RWPE1 (cell line): ENCODE data around the gene SRPK3.
A peak's percentile ranks its signal among the peaks of the same experiment; 100 is the strongest.

Source experiments
- CTCF ChIA-PET: fragments of 350-600 bp; sonication (Branson Sonifier 250); formaldehyde crosslinking; extraction: SDS; loops from one replicate; lab custom pipeline; 2021; lab: Yijun Ruan, JAX
- POLR2A ChIA-PET: fragments of 400-600 bp; formaldehyde crosslinking; extraction: SDS; loops from one replicate; lab custom pipeline; 2020; ENCODE audit warnings: antibody characterized with exemption; ENCODE audit not compliant: low non-redundant PET; lab: Yijun Ruan, JAX
- DNase-seq: peaks from one replicate; pipeline ENCODE4 v3.0.0; 2012; ENCODE audit warnings: low spot score
- H3K27ac ChIP-seq: fragments of 450-650 bp; 2 replicates; pipeline ENCODE4 v1.5.1; 2017
- TF ChIP-seq, protein P1 (sequence below): fragments of 450-650 bp; conservative IDR thresholded peaks from 2 replicates; pipeline ENCODE4 v1.5.1; 2017; ENCODE audit warnings: low read depth, mild to moderate bottlenecking

The SRPK3 gene

DNA sequence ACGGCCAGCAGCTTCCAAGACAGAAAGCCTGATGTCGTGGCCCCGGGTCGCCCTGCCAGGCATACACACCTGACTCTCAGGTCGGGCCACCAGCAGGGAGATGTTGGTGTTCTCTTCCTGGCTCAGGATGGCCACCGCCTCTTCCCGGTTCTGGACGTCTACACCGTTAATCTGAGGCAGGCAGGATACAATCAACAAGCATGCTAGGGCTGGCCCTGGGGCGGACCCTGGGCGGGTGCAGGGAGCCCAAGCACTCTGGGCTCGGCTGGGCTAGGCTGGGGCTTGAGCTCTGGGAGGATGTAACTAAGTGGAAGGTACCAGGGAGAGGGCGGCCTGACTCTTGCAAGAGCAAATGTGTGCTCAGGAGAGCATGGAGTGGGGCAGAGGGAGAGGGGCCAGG, 24.6 kb downstream of the SRPK3 start:
- peak overlapping the region; percentile 58 for H3K27ac ChIP-seq
- no peak for DNase-seq
- TF ChIP-seq, protein P1, sequence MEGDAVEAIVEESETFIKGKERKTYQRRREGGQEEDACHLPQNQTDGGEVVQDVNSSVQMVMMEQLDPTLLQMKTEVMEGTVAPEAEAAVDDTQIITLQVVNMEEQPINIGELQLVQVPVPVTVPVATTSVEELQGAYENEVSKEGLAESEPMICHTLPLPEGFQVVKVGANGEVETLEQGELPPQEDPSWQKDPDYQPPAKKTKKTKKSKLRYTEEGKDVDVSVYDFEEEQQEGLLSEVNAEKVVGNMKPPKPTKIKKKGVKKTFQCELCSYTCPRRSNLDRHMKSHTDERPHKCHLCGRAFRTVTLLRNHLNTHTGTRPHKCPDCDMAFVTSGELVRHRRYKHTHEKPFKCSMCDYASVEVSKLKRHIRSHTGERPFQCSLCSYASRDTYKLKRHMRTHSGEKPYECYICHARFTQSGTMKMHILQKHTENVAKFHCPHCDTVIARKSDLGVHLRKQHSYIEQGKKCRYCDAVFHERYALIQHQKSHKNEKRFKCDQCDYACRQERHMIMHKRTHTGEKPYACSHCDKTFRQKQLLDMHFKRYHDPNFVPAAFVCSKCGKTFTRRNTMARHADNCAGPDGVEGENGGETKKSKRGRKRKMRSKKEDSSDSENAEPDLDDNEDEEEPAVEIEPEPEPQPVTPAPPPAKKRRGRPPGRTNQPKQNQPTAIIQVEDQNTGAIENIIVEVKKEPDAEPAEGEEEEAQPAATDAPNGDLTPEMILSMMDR = no peak
- ChIA-PET CTCF (no interaction called here), POLR2A (no interaction called here)

DNA sequence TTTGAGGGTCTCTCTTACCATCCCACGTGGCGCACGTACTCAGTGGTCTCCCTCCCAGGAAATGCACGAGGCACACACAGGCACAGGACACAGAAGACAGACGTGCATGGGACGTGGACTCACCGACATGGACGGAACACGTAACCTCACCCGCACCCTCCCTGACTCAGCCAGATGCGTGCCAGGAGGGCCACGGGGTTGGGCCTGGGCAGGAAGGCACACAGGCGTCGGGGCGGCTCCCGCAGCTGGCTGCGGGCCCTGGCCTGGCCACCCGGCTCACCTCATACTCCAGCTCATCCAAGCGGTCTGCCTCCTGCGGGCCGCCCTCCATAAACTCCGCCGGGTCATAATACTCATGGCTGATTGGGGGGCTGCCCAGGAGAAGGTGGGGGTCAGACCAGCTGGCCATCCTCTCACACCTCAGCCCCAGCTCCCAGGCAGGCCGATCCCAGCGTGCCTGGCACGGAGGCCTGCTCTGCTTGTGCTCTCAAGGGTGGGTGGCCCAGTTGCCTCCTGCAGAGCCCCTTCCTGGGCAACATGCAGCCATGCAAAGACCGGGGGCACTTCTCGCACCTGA, 26.2 kb downstream of the SRPK3 start:
- H3K27ac ChIP-seq = peak overlapping the region; percentile 25
- CTCF ChIA-PET = interaction anchor here (1.2 kb wide), 1 partner anchor 77 kb away, joined by 6 read pairs; no protein-coding TSS in a partner anchor
- no peak for DNase-seq
- TF ChIP-seq, protein P1 = no peak
- POLR2A ChIA-PET = no interaction called here

DNA sequence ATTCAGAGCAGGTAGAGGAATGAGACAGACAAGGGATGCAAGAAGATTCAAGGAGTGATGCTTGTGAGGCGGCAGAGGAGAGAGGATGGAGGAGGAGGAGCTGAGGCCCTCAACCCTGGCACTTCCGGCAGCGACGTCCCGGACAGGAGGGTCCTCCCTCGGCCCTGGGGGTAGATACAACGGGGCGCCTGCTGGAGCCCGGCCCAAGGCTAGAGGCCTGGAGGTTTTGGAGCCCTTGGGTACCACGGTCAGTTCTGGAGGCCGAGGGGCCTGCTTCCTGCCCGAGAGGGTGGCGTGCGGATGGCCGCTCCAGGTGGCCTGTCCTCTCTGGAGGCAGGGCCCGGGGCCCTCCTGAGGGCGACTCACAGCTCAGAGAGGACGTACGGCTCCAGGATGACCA, 27.1 kb downstream of the SRPK3 start:
- CTCF ChIA-PET = no interaction called here
- DNase-seq = no peak
- POLR2A ChIA-PET = no interaction called here
- TF ChIP-seq, protein P1 = no peak
- H3K27ac ChIP-seq = no peak overlapping the region

DNA sequence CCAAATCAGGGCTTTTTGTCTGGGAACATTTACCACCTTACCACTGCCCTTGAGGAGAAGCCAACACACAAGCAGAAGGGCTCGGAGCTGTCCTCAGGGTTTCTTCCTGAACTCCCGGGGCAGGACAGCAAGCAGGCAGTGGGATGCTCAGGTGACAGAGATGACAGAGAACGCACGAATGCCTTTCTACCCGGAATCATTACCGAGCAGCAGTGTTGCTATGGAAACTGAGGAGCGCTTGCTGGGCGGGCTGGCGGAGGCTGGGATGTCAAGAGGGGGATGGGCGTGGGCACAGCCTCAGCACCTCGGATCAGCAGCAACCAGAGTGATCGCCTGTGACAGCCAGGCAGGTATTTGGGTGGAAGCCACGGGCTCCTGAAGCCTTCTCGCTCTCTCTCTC, 31.4 kb downstream of the SRPK3 start:
- TF ChIP-seq, protein P1 = no peak
- no peak overlapping the region for H3K27ac ChIP-seq
- POLR2A ChIA-PET = no interaction called here
- CTCF ChIA-PET = no interaction called here
- DNase-seq = no peak

DNA sequence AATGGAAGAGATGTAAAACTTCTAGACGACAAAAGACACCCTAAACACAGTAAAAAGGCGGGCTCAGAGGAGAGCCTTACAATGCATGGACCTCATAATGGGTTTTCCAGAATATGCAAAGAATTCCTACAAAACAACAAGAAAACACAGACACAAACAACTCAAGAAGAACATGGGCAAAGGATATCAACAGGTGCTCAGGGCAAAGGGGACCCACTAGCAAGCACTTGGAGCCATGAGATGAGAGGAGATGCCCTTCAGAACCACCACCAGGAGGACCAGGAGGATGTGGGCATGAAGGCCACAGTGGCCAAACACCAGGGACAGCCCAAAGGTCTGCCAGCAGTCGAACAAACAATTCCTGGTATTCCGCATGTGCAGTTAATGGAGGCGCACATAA, 32.3 kb downstream of the SRPK3 start:
- ChIA-PET CTCF (no interaction called here), POLR2A (no interaction called here)
- DNase-seq = no peak
- H3K27ac ChIP-seq = no peak overlapping the region
- TF ChIP-seq, protein P1 = no peak

DNA sequence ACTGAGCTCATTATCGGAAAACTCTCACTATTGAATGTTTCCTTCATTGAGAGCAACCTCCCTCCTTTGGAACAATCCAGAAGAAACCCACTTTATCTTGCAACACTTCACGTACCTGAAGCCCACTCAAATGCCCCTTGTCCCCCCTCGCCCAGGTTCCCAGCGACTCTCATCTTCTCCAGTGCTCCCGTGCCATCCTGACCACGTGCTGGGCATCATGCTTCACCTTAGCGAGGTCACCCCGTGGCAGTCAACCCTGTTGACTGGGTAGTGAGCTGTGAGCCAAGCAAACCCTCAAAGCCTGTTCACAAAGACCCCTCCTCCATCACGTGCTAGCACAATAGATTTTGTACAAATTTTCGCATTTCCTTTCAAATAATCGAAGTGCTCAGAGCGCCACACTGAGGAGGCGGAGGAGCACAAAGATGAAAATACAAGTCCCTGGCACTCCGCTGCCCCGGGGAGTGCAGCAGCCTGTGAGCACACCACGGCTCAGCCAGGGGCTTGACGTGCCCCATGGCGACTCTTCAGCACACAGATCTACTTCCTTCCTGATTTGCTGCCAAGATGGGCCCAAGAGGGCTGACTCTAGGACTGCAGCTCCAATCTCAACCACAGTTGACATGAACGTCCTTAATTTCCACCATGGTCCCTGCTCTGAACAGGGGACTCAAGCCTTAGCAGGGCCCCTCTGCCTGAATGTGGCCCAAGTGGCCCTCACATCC, 33.9 kb downstream of the SRPK3 start:
- ChIA-PET CTCF (no interaction called here), POLR2A (no interaction called here)
- DNase-seq = no peak
- H3K27ac ChIP-seq = no peak overlapping the region
- TF ChIP-seq, protein P1 = no peak
